NCI-H748 (cell line): ENCODE results near the gene KIAA1217.
"Not testable (repeated sequence)": the region's sequence is repeated elsewhere in the genome, so short reads cannot be mapped to it uniquely, and the experiment has no call there.

Experiments used
- DNase-seq: peaks from one replicate; lab custom pipeline; 2025; ENCODE audit not compliant: unreplicated experiment; lab: John Stamatoyannopoulos, UW

Gene KIAA1217

GRCh38 chr10:24435374-24435773 lies 226.4 kb downstream of the KIAA1217 start:
- no peak for DNase-seq

GRCh38 chr10:24437302-24437701 lies 228.4 kb downstream of the KIAA1217 start:
- no peak for DNase-seq

DNA sequence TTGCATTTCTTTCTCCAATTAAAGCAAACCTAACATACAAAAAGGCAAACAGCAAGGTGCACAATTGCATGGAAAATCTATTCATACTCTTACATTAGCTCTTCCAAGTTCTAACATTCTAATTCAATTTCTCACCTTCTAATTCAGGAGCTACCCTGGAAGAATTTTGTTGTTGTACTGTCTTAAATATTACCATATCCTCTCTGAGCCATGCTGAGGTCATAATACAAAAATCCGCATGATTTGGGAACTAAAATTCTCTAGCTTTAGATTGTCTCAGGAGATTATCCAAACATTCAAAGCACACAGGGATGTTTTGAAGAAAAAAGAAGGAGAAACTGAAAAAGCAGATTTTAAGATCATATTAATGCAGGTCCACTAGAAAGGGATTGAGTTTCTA lies 229.9 kb downstream of the KIAA1217 start:
- no peak for DNase-seq

- DNase-seq, result no peak
These were observed 231.0 kb downstream of the KIAA1217 start for GRCh38 chr10:24439935-24440334.

DNA sequence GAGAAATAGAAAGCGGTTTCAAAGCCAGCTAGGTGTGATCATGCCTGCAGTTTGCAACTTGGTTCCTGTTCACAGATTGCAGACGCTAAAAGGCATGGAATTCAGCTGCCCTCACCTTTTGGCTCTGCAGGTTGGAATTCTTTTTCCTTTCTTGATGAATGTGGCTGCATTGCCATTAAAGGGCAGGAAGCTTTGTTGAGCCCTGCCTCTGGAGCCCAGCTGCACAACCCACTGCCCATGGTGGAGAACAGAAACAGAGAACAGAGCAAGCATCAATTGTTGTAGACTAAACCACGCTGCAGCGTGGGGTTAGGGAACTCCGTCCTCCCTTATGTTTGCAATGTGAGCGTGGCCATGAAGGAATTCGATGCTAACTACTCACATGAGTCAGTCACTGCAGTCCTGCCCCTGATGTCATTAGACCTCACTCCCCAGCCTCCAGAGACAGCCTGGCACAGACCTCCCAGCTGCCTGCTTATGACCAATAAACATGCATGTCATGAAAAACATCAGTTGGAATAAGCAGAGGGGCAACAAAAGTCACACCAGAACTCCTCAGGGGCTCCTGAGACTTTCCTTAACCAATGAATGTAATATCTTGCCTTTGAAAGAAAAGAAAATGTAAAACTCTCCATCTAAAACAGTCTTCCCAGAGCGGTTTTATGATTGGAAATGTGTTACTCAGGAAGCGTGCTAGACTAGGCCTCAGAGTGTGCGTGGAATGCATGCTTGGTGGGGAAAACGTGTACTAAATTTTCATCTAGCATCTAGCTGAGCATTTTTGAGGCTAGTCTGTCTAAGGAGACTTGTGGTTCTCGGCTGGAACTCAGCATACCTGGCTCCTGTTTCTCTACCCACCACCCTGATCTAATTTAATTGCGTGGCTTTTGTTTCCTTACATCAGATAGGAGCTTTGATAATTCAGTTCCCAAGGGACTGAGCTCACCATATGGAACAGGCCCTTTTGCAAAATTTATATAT lies 232.2 kb downstream of the KIAA1217 start:
- no peak for DNase-seq

DNA sequence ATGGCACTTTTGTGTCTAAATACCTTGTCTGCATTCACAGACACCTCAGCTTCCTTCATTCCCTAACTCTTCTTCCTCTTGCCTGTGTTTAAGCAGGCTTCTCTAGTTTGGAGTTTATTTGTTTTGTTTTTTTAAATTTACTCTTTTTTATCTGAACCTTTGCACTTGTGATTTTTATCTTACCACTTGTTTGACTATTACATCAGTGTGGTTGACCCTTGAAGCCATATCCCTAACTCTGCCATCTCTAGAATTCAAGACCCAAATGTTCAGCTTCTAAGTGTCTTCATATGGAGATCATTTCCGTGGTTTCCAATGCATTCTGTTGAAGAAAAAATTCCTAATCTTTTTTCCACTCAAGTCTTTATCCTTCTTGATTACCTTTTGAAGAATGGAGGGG lies 233.3 kb downstream of the KIAA1217 start:
- no peak for DNase-seq

- DNase-seq, result not testable (repeated sequence)
These were observed 233.8 kb downstream of the KIAA1217 start for GRCh38 chr10:24442641-24443174.

- no peak for DNase-seq
These were observed 235.4 kb downstream of the KIAA1217 start for GRCh38 chr10:24444337-24444736.

- DNase-seq, result not testable (repeated sequence)
These were observed 237.0 kb downstream of the KIAA1217 start for GRCh38 chr10:24445958-24446357.

DNA sequence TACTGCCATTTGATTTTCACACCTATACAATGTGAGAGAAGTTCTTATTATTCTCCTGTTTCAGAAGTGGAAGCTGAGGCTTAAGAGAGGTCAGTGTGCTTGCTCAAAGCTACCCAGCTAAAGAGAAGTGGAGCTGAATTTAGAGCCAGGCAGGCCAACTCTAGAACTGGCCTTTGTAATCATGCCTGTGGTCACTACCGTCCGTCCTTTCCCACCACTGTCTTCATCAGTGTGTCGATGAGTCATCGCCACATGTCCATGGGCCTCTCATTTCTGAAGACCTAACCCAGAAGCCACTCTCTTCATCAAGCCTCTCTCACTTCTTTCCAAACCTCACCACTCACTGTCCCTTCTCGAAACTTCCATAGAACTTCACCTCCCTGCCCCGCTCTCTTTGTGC lies 237.8 kb downstream of the KIAA1217 start:
- DNase-seq, result no peak

DNA sequence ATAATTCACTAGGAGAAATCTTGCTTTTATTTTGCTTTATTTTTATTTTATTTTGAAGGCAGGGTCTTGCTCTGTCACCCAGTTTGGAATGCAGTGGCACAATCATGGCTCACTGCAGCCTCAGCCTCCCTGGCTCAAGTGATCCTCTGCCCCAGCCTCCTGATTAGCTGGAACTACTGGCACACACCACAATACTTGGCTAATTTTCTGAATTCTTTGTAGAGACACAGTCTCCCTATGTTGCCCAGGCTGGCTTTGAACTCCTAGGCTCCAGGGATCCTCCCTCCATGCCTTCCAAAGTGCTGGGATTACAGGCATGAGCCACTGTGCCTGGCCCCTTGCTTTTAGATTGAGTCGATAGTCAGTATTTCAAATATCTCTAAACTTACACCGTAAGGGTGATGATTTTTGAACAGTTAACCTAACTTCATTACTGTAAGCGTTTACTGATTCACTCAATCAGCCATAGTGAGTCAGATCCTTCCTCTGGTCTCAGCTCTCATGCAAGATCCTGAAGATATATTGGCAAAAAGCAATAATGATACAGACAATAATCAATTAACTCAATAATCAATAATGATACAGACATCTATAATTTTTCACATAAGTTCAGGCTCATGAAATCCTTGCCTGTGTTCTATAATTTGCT lies 239.5 kb downstream of the KIAA1217 start:
- DNase-seq, result no peak

- DNase-seq, result no peak
These were observed 240.4 kb downstream of the KIAA1217 start for GRCh38 chr10:24449321-24449740.

- DNase-seq, result no peak
These were observed 240.9 kb downstream of the KIAA1217 start for GRCh38 chr10:24449769-24450310.

GRCh38 chr10:24451325-24451820 lies 242.4 kb downstream of the KIAA1217 start:
- no peak for DNase-seq

GRCh38 chr10:24452030-24452429 lies 243.1 kb downstream of the KIAA1217 start:
- DNase-seq, result no peak

DNA sequence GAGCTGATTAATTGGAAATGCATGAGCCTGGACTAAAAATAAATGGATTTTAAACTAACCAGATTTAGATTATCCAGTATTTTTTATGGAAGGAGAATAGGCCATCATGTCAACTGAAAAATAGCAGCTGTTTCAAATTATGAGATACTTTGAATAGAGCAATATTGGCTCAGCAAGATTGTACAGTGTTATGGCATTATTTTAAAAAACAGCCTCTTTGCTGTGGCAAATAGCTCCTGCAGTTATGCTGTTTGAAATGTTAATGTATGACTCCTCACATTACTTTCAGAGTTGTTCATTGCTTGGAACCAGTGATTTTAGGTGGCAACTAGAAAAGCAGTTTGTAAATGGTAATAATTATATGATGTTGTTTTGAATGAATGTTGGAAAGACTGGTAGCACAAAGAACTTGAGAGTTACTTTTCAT lies 244.5 kb downstream of the KIAA1217 start:
- no peak for DNase-seq

DNA sequence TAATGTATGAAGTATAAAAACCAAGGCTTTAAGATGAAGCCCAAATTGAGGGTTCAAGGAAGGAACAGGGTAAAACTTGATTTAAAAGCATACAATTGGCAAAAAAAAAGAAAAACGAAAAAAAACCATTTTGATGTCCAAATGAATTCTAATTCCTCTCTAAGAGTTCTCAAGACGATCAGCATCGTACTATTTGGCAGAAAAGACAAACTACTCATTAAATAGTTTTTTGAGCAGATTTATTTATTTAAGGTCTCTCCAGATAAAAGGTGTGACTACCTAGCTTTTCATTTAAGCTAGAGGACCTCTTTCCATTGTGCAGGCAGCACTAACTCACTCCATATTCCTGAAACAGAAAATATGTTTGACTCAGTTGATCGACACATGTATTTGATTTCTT lies 245.0 kb downstream of the KIAA1217 start:
- no peak for DNase-seq

DNA sequence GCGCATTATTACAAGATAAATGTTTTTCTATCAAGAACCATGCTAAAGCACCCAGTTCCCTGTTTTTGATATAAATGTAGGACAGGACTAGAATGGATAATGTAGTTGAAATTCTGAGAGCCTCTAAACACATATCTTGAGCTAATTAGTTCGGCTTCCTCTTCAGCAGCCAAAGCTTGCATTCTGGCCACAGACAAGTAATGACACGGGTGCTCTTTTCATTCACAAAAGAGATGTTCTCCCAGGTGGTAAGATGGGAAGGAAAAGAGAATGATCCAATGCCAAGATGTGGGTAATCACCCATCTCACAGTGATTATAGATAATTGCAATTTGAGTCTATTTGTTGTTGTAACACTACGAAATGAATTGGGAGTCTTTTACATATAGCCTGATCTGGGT lies 246.5 kb downstream of the KIAA1217 start:
- no peak for DNase-seq

GRCh38 chr10:24456322-24456721 lies 247.4 kb downstream of the KIAA1217 start:
- no peak for DNase-seq

- DNase-seq, result no peak
These were observed 248.9 kb downstream of the KIAA1217 start for GRCh38 chr10:24457661-24458318.

DNA sequence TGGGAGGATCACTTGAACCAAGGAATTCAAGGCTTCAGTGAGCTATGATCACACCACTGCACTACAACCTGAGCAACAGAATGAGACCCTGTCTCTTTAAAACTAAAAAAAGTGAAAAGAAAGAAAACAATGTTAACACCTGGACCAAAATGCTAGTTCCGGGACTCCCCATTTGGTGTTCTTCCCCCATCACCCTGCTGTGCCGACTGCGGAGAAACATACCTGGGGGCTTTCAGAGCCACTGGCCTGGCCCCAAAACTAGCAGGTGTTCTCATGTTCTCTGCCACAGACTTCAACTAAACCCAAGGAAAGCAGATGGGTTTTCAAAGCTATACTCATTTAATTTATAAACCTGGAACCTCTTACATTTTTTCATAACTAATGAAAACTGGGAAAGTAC lies 250.9 kb downstream of the KIAA1217 start:
- no peak for DNase-seq
